Measurements from ENCODE around the gene CFAP57.

The CFAP57 gene

DNA sequence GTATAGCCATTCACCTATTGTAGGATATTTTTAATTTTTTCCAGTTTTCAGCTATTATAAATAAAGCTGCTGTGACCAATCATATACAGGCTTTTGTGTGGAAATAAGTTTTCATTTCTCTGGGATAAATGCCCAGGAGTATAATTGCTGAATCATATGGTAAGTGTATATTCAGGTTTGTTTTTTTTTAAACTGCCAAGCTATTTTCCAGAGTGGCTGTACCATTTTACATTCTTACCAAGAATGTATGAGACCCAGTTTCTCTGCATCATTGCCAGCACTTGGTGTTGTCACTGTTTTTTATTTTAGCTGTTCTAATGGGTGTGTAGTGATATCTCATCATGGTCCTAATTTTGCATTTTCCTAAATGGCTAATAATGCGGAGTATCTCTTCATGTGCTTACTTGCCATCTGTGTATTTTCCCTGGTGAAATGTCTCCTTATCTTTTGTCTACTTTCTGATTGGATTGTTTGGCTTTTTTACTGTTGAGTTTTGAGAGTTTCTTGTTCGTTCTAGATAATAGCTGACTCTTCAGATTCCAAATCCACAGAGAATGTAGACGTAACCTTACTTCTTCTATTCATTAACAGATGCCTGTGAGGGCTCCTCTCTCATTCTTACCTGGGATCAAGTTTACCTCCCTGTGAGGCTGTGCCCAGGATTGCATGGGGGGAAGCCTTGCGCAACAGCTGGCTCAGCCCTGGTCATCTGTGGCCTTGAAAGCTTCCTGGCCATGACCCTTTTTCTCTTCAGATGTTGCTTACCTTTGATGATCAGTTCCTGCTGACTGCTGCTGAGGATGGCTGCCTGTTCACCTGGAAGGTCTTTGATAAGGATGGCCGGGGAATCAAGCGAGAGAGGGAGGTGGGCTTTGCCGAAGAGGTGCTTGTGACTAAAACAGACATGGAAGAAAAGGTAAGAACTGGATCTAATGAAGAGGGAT lies 42.6 kb downstream of the CFAP57 start:
- H3K27me3 ChIP-seq (ENCODE audit: control insufficient read depth, insufficient read depth, low read length): no peaks in the 10 kb centered on the region
- H3K9ac ChIP-seq (ENCODE audit: low read length): no peak overlapping the region
- H3K4me3 ChIP-seq (ENCODE audit: low read length): no peak overlapping the region
- no peaks in the 10 kb centered on the region for H3K9me3 ChIP-seq (ENCODE audit: control insufficient read depth, low read length)
- H3K36me3 ChIP-seq (ENCODE audit: control insufficient read depth, insufficient read depth, low read length): no peaks in the 10 kb centered on the region
- no peaks in the 10 kb centered on the region for H3K4me1 ChIP-seq (ENCODE audit: control insufficient read depth, insufficient read depth, low read length)

DNA sequence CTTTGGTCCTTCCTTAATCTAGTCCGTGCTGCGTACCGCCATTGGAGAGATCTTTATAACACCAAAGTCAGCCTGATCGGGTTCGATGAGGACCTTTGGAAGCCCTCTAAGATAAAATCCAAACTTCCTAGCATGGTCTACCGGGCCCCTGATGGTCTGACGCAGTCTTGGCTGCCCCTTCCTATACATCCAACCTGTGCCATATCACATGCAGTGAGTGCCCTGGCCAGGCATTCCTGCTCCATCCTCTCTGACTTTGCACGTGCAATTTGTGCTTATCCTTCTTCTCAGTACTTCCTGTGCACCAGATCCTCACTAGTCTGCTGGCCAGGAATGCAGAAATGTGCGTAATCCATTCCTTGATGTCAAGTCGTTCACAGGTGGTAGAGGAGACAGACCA lies 45.6 kb downstream of the CFAP57 start:
- Histone ChIP-seq H3K4me3 (ENCODE audit: low read length) (no peak overlapping the region), H3K36me3 (ENCODE audit: control insufficient read depth, insufficient read depth, low read length) (no peaks in the 10 kb centered on the region), H3K4me1 (ENCODE audit: control insufficient read depth, insufficient read depth, low read length) (no peaks in the 10 kb centered on the region), H3K9ac (ENCODE audit: low read length) (no peak overlapping the region), H3K27me3 (ENCODE audit: control insufficient read depth, insufficient read depth, low read length) (no peaks in the 10 kb centered on the region), H3K9me3 (ENCODE audit: control insufficient read depth, low read length) (no peaks in the 10 kb centered on the region)

GRCh38 chr1:43220905-43221778 lies 49.0 kb downstream of the CFAP57 start:
- Histone ChIP-seq H3K9me3 (ENCODE audit: control insufficient read depth, low read length) (no peaks in the 10 kb centered on the region), H3K9ac (ENCODE audit: low read length) (no peak overlapping the region), H3K27me3 (ENCODE audit: control insufficient read depth, insufficient read depth, low read length) (no peaks in the 10 kb centered on the region), H3K4me1 (ENCODE audit: control insufficient read depth, insufficient read depth, low read length) (no peaks in the 10 kb centered on the region), H3K36me3 (ENCODE audit: control insufficient read depth, insufficient read depth, low read length) (no peaks in the 10 kb centered on the region), H3K4me3 (ENCODE audit: low read length) (no peak overlapping the region)

- Histone ChIP-seq H3K36me3 (ENCODE audit: control insufficient read depth, insufficient read depth, low read length) (no peaks in the 10 kb centered on the region), H3K4me1 (ENCODE audit: control insufficient read depth, insufficient read depth, low read length) (no peaks in the 10 kb centered on the region), H3K4me3 (ENCODE audit: low read length) (no peak overlapping the region), H3K27me3 (ENCODE audit: control insufficient read depth, insufficient read depth, low read length) (no peaks in the 10 kb centered on the region), H3K9ac (ENCODE audit: low read length) (no peak overlapping the region), H3K9me3 (ENCODE audit: control insufficient read depth, low read length) (no peaks in the 10 kb centered on the region)
These were observed 49.7 kb downstream of the CFAP57 start for GRCh38 chr1:43221797-43222196.

GRCh38 chr1:43222879-43223278 lies 50.7 kb downstream of the CFAP57 start:
- Histone ChIP-seq H3K27me3 (ENCODE audit: control insufficient read depth, insufficient read depth, low read length) (no peaks in the 10 kb centered on the region), H3K36me3 (ENCODE audit: control insufficient read depth, insufficient read depth, low read length) (no peaks in the 10 kb centered on the region), H3K4me1 (ENCODE audit: control insufficient read depth, insufficient read depth, low read length) (no peaks in the 10 kb centered on the region), H3K4me3 (ENCODE audit: low read length) (no peak overlapping the region), H3K9ac (ENCODE audit: low read length) (no peak overlapping the region), H3K9me3 (ENCODE audit: control insufficient read depth, low read length) (no peaks in the 10 kb centered on the region)

DNA sequence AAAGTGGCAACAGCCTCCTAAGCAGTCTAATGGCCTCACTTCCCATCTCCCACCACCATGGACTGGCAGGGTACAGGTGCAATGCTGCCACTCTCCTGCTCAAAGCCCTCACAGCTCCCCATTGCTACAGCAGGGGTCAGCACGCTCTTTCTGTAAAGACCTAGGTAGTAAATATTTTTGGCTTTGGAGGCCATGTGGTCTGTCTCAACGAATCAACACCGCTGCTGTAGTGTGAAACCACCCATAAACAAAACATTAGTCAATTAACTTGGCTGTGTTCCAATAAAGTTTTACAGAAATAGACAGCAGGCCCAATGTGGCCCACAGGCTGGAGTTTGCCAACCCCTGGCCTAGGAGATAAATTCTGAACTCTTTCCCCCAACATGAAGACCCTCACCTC lies 53.0 kb downstream of the CFAP57 start:
- no peaks in the 10 kb centered on the region for H3K27me3 ChIP-seq (ENCODE audit: control insufficient read depth, insufficient read depth, low read length)
- H3K9ac ChIP-seq (ENCODE audit: low read length): no peak overlapping the region
- peaks cover 2% of the 10 kb centered on the region for H3K4me1 ChIP-seq (ENCODE audit: control insufficient read depth, insufficient read depth, low read length)
- no peaks in the 10 kb centered on the region for H3K36me3 ChIP-seq (ENCODE audit: control insufficient read depth, insufficient read depth, low read length)
- H3K4me3 ChIP-seq (ENCODE audit: low read length): no peak overlapping the region
- H3K9me3 ChIP-seq (ENCODE audit: control insufficient read depth, low read length): no peaks in the 10 kb centered on the region

DNA sequence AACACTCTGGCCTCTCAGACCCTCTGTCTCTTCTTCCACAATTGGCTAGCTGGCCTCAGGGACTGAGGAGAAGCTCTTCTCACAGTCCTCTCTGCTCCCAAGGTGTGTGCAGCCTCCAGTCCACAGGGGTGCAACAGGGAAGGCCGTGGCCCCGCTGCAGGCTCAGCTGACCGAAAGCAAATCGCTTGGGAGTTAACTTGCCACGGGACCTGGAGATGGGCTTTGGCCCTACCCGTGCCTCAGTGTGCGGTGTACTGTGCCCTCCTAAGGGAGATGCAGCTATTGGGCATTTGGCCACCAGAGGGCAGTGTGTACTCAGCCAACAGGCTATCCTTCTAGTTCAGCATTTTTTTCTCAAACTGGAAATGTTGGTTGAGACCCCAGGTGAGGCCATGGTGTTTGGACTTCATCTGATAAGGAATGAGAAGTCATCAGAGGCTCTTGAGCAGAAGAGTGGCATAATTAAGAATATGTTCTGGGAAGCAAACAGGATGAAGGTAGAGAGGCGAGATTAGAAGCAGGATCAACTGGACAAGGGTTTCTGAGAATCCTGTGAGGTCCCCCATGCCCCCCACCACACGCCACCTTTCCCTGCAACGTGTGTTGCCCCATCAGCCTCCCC lies 55.1 kb downstream of the CFAP57 start:
- Histone ChIP-seq H3K27me3 (ENCODE audit: control insufficient read depth, insufficient read depth, low read length) (no peaks in the 10 kb centered on the region), H3K4me3 (ENCODE audit: low read length) (no peak overlapping the region), H3K9me3 (ENCODE audit: control insufficient read depth, low read length) (no peaks in the 10 kb centered on the region), H3K9ac (ENCODE audit: low read length) (no peak overlapping the region), H3K36me3 (ENCODE audit: control insufficient read depth, insufficient read depth, low read length) (no peaks in the 10 kb centered on the region), H3K4me1 (ENCODE audit: control insufficient read depth, insufficient read depth, low read length) (peaks cover 13% of the 10 kb centered on the region)

- Histone ChIP-seq H3K9me3 (ENCODE audit: control insufficient read depth, low read length) (no peaks in the 10 kb centered on the region), H3K4me1 (ENCODE audit: control insufficient read depth, insufficient read depth, low read length) (peaks cover 32% of the 10 kb centered on the region), H3K9ac (ENCODE audit: low read length) (no peak overlapping the region), H3K27me3 (ENCODE audit: control insufficient read depth, insufficient read depth, low read length) (no peaks in the 10 kb centered on the region), H3K4me3 (ENCODE audit: low read length) (no peak overlapping the region), H3K36me3 (ENCODE audit: control insufficient read depth, insufficient read depth, low read length) (no peaks in the 10 kb centered on the region)
These were observed 58.0 kb downstream of the CFAP57 start for GRCh38 chr1:43229826-43230780.

DNA sequence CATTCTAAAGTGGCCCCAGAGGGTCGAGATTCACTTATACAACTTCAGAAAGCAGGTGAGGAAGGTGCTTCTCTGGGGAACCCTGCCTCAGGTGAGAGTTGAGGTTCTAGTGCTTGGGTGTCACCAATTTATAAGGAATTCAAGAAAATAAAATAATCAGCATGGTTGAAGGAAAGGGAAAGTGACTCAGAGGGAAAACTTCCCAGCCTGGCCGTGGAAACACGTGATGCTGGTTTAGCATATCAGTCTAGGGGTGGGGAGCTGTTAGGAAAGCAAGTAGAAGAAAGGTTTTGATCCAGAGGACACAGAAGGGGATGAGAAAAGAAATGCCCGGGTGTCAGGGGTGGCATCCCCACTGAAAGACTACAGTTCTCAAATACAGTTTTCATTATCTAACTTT lies 59.9 kb downstream of the CFAP57 start:
- Histone ChIP-seq H3K9ac (ENCODE audit: low read length) (no peak overlapping the region), H3K27me3 (ENCODE audit: control insufficient read depth, insufficient read depth, low read length) (no peaks in the 10 kb centered on the region), H3K4me3 (ENCODE audit: low read length) (no peak overlapping the region), H3K4me1 (ENCODE audit: control insufficient read depth, insufficient read depth, low read length) (peaks cover 45% of the 10 kb centered on the region), H3K9me3 (ENCODE audit: control insufficient read depth, low read length) (no peaks in the 10 kb centered on the region), H3K36me3 (ENCODE audit: control insufficient read depth, insufficient read depth, low read length) (no peaks in the 10 kb centered on the region)

DNA sequence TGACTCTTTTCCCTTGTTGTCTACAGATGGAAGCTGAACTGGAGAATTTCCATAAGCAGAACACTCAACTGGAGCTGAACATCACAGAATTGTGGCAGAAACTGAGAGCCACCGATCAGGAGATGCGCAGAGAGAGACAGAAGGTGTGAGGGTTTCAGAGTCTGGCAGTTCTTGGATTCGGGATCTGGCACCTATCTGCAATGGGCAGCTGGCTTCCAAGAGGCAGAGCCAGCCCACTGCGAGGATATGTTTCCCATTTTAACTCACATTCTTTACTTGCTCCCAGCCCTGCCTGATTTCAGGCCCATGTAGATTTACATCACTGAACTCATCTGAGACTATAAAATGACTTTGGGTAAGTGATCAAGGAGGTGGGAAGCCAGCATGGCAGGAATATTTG lies 60.4 kb downstream of the CFAP57 start:
- no peaks in the 10 kb centered on the region for H3K36me3 ChIP-seq (ENCODE audit: control insufficient read depth, insufficient read depth, low read length)
- no peaks in the 10 kb centered on the region for H3K9me3 ChIP-seq (ENCODE audit: control insufficient read depth, low read length)
- H3K4me3 ChIP-seq (ENCODE audit: low read length): no peak overlapping the region
- H3K27me3 ChIP-seq (ENCODE audit: control insufficient read depth, insufficient read depth, low read length): no peaks in the 10 kb centered on the region
- H3K4me1 ChIP-seq (ENCODE audit: control insufficient read depth, insufficient read depth, low read length): peaks cover 45% of the 10 kb centered on the region
- H3K9ac ChIP-seq (ENCODE audit: low read length): no peak overlapping the region

DNA sequence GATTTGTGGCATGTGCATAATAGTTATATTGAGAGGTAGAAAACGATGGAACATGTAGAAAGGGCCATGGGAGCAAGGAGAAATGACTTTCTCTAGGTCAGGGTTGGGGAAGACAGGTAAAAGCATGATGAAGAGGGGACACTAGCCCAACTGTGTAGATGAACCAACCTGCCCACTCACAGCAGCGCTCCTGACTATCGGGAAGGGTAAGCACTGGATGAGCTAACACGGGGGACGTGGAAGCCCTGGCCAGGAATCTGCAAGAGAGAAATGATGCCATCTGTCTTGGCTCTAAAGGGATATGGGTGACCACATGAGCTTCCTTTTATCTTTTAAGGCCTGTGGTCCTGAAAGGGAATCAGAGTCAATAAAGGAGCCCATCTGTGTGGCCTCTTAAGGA lies 61.5 kb downstream of the CFAP57 start:
- H3K4me1 ChIP-seq (ENCODE audit: control insufficient read depth, insufficient read depth, low read length): peaks cover 50% of the 10 kb centered on the region
- H3K9ac ChIP-seq (ENCODE audit: low read length): no peak overlapping the region
- no peaks in the 10 kb centered on the region for H3K36me3 ChIP-seq (ENCODE audit: control insufficient read depth, insufficient read depth, low read length)
- no peak overlapping the region for H3K4me3 ChIP-seq (ENCODE audit: low read length)
- H3K9me3 ChIP-seq (ENCODE audit: control insufficient read depth, low read length): no peaks in the 10 kb centered on the region
- no peaks in the 10 kb centered on the region for H3K27me3 ChIP-seq (ENCODE audit: control insufficient read depth, insufficient read depth, low read length)

Measured in mucosa of stomach (tissue), 1 donor.